ENCODE measurements around the gene UNC119. TPM values are rescaled to one million over a fixed set of nuclear protein-coding genes. Genes with fewer than 3 reads are reported as not detected.

UNC119 gene
- 68.4 and 82.1 TPM in 2 replicates for total RNA-seq (2014; rRNA removed)
- percentile 57 among the genes with signal in this experiment for Bru-seq, nascent RNA
- percentile 76 among the genes with signal in this experiment for BruChase-seq, experiment 1, labeled RNA remaining after a 6-hour chase
- BruChase-seq, experiment 2, labeled RNA remaining after a 2-hour chase, result percentile 78 among the genes with signal in this experiment
- long read RNA-seq, full-length matches to known transcripts, result 32 of 36 reads
- long read RNA-seq, partial matches to known transcripts, result 0 of 36 reads
- long read RNA-seq, other reads (novel, unspliced or antisense), result 4 of 36 reads

DNA sequence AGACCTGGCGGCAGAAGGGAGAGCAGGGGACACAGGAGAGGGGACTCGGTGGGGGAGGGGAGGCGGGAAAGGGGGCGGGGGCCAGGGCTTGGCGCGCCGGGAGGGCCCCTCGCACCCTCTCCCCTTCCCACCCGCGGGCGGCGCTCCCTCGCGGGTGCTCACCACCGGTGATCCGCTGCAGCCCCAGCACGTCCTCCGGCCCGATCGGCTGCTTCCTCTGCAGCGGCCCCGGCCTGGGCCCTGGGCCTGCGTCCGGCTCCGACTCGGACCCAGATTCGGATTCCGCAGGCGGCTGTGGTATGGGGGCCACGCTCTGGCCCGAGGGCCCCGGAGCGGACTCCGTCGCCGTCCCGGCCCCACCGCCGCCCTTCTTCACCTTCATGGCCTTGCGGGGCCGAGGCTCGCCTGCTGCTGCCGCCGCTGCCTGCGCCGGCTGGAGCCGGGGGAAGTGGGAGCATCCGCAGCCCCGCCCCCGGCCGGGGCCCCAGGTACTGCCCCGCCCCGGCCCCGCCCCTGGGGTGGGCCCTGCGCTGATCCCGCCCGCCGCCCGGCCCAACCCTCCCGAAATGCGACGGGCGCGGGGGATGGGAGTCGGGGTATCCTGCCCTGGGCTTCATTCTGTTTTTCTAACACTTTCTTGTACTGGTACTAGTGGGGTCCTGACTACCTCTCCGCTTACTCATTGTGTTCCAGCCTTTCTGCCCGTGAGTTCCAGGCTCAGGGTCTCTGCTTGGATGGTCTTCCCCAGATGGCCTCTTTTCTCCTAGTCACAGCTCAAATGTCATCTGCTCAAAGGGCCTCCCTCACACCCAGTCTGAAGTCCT, at the start of gene UNC119:
UNC119 (minus strand) TSS at position 449 of the 824 bp plus-strand sequence; CDS start at position 382, 67 bp downstream.
- ChIA-PET CTCF (no interaction called here), POLR2A (ENCODE audit: unreplicated experiment) (interaction anchor here (0.7 kb wide), 1 partner anchor 90 kb away, joined by 3 read pairs; no protein-coding TSS in a partner anchor)
- H3K9me3 ChIP-seq (ENCODE audit: low read length), result no peaks in the 10 kb centered on the region
- DNase-seq (peak; percentile 71), ATAC-seq (peak; percentile 91)
- H3K4me1 ChIP-seq (ENCODE audit: insufficient read depth, low read length), result 0 out of 2 replicates have a peak, but pooled peaks cover 8% of the 10 kb centered on the region
- intact Hi-C loops (cut with micrococcal nuclease), result no loop called here
- H2AFZ ChIP-seq (ENCODE audit: low read length), result peak within 1 kb of the TSS; percentile 64
- no peak within 1 kb of the TSS for H3K27ac ChIP-seq (ENCODE audit: low read length)
- no TSS peak for BruUV-seq (replicated peaks)
- no peak for TF ChIP-seq EZH2 (IDR thresholded peaks at IDR 0.05; ENCODE audit: low read length, unreplicated experiment)
- no peak for TF ChIP-seq CTCF (conservative IDR thresholded peaks at IDR 0.05; ENCODE audit: low read depth, low read length)
- no peak for TF ChIP-seq EZH2phosphoT487 (IDR thresholded peaks at IDR 0.05; ENCODE audit: borderline replicate concordance, low read length)
- H3F3A ChIP-seq (ENCODE audit: low read length, unreplicated experiment), result no peaks in the 10 kb centered on the region
- H3K9me2 ChIP-seq (replicated peaks; ENCODE audit: low read length), result no peaks in the 10 kb centered on the region
- peaks cover 10% of the 10 kb centered on the region; the same call in 1 of the 2 replicates for H3K79me2 ChIP-seq (ENCODE audit: low read length)
- H3K36me3 ChIP-seq (ENCODE audit: low read depth, low read length), result no peaks in the 10 kb centered on the region; the same call in none of the 2 replicates
- H3K9ac ChIP-seq (ENCODE audit: low read length), result peak within 1 kb of the TSS; percentile 67
- H3K4me2 ChIP-seq (ENCODE audit: low read length), result peak within 1 kb of the TSS; percentile 94
- H3K4me3 ChIP-seq (ENCODE audit: low read length), result peak within 1 kb of the TSS; percentile 83
- no peaks in the 10 kb centered on the region for H3K27me3 ChIP-seq (ENCODE audit: low read length)
- H4K20me1 ChIP-seq (ENCODE audit: low read length), result no peaks in the 10 kb centered on the region

GRCh38 chr17:28599311-28600184, 47.1 kb upstream of the UNC119 start:
- no peaks in the 10 kb centered on the region for H3K27me3 ChIP-seq (ENCODE audit: low read length)
- TF ChIP-seq EZH2phosphoT487 (IDR thresholded peaks at IDR 0.05; ENCODE audit: borderline replicate concordance, low read length) (no peak), EZH2 (IDR thresholded peaks at IDR 0.05; ENCODE audit: low read length, unreplicated experiment) (no peak), CTCF (conservative IDR thresholded peaks at IDR 0.05; ENCODE audit: low read depth, low read length) (no peak)
- ATAC-seq (peak; percentile 77), DNase-seq (peak; percentile 80)
- ChIA-PET CTCF (no interaction called here), POLR2A (ENCODE audit: unreplicated experiment) (interaction anchor here (0.6 kb wide), 1 partner anchor 111 kb away, joined by 5 read pairs; no protein-coding TSS in a partner anchor)
- peak overlapping the region; percentile 98 for H3K27ac ChIP-seq (ENCODE audit: low read length)
- peak overlapping the region; percentile 98 for H3K4me3 ChIP-seq (ENCODE audit: low read length)
- H3K4me1 ChIP-seq (ENCODE audit: insufficient read depth, low read length), result peaks cover 8% of the 10 kb centered on the region; the same call in 1 of the 2 replicates
- H3K36me3 ChIP-seq (ENCODE audit: low read depth, low read length), result no peaks in the 10 kb centered on the region
- peak overlapping the region; percentile 91 for H3K9ac ChIP-seq (ENCODE audit: low read length)
- H3K9me2 ChIP-seq (replicated peaks; ENCODE audit: low read length), result no peaks in the 10 kb centered on the region
- no peaks in the 10 kb centered on the region for H3K9me3 ChIP-seq (ENCODE audit: low read length)
- peaks cover 9% of the 10 kb centered on the region for H3F3A ChIP-seq (ENCODE audit: low read length, unreplicated experiment)
- intact Hi-C loops (cut with micrococcal nuclease), result no loop called here
- H4K20me1 ChIP-seq (ENCODE audit: low read length), result no peaks in the 10 kb centered on the region
- BruUV-seq (replicated peaks), result TSS peak; percentile 83
- peaks cover 18% of the 10 kb centered on the region for H3K79me2 ChIP-seq (ENCODE audit: low read length)
- H2AFZ ChIP-seq (ENCODE audit: low read length), result peak overlapping the region; percentile 98
- peak overlapping the region; percentile 99 for H3K4me2 ChIP-seq (ENCODE audit: low read length)
